ENCODE results near the gene CAMKK2. TPM values are rescaled to one million over a fixed set of nuclear protein-coding genes. Genes with fewer than 3 reads are reported as not detected.
"Not testable (repeated sequence)": the region's sequence is repeated elsewhere in the genome, so short reads cannot be mapped to it uniquely, and the experiment has no call there.

Gene CAMKK2
- total RNA-seq, 1 donor from 2014 or later, result 36.9 TPM

GRCh38 chr12:121261398-121261797, 35.1 kb downstream of the CAMKK2 start:
- peaks cover 44 to 51% of the 10 kb centered on the region in 2 donors for H3K36me3 ChIP-seq
- H3K27ac ChIP-seq, result no peak overlapping the region
- no peak overlapping the region for H3K4me3 ChIP-seq
- TF ChIP-seq, protein P1, sequence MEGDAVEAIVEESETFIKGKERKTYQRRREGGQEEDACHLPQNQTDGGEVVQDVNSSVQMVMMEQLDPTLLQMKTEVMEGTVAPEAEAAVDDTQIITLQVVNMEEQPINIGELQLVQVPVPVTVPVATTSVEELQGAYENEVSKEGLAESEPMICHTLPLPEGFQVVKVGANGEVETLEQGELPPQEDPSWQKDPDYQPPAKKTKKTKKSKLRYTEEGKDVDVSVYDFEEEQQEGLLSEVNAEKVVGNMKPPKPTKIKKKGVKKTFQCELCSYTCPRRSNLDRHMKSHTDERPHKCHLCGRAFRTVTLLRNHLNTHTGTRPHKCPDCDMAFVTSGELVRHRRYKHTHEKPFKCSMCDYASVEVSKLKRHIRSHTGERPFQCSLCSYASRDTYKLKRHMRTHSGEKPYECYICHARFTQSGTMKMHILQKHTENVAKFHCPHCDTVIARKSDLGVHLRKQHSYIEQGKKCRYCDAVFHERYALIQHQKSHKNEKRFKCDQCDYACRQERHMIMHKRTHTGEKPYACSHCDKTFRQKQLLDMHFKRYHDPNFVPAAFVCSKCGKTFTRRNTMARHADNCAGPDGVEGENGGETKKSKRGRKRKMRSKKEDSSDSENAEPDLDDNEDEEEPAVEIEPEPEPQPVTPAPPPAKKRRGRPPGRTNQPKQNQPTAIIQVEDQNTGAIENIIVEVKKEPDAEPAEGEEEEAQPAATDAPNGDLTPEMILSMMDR (IDR thresholded peaks at IDR 0.05), result no peak
- no peaks in the 10 kb centered on the region for H3K9me3 ChIP-seq
- no peak for DNase-seq (ENCODE audit: low spot score in 2 of 2)
- no peaks in the 10 kb centered on the region for H3K4me1 ChIP-seq
- H3K27me3 ChIP-seq, result no peaks in the 10 kb centered on the region
- intact Hi-C loops (cut with DNase I), result no loop called here

GRCh38 chr12:121260091-121260490, 36.4 kb downstream of the CAMKK2 start:
- peaks cover 39 to 50% of the 10 kb centered on the region in 2 donors for H3K36me3 ChIP-seq
- intact Hi-C loops (cut with DNase I), result no loop called here

DNA sequence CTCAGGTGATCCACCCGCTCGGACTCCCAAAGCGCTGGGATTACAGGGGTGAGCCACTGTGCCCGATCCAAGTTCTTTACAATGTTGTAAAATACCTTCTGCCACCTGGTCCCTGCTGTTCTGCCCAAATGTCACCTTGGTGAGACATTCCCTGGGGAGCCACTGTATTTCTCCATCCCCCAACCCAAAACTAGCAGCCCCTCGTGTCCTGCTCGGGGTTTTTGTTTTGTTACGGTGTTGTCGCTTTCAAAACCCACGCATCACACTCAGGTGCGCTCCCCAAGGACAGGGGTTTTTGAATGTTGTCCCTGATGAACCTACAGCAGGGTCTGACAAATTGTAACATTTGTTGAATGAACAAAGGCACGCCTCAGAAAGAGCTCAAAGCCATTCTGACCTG, 37.4 kb downstream of the CAMKK2 start:
- no peak overlapping the region for H3K4me3 ChIP-seq
- H3K27me3 ChIP-seq, result no peaks in the 10 kb centered on the region
- H3K9me3 ChIP-seq, result no peaks in the 10 kb centered on the region
- no peaks in the 10 kb centered on the region for H3K4me1 ChIP-seq
- TF ChIP-seq, protein P1 (IDR thresholded peaks at IDR 0.05), result no peak
- H3K27ac ChIP-seq, result no peak overlapping the region
- no peak for DNase-seq (ENCODE audit: low spot score in 2 of 2)
- intact Hi-C loops (cut with DNase I), result no loop called here
- peaks cover 39 to 57% of the 10 kb centered on the region in 2 donors for H3K36me3 ChIP-seq

More at GRCh38 chr12:121260091-121260490, 36.4 kb downstream of the CAMKK2 start:
- H3K4me3 ChIP-seq, result no peak overlapping the region
- no peaks in the 10 kb centered on the region for H3K9me3 ChIP-seq
- TF ChIP-seq, protein P1 (IDR thresholded peaks at IDR 0.05), result no peak
- no peaks in the 10 kb centered on the region for H3K27me3 ChIP-seq
- H3K4me1 ChIP-seq, result no peaks in the 10 kb centered on the region
- no peak for DNase-seq (ENCODE audit: low spot score in 2 of 2)
- no peak overlapping the region for H3K27ac ChIP-seq

- H3K9me3 ChIP-seq; H3K4me3 ChIP-seq; H3K27ac ChIP-seq; H3K4me1 ChIP-seq; DNase-seq (ENCODE audit: low spot score in 2 of 2); intact Hi-C loops (cut with DNase I); H3K27me3 ChIP-seq: not testable (repeated sequence)
- peaks cover 44 to 57% of the 10 kb centered on the region in 2 donors for H3K36me3 ChIP-seq
Observed at GRCh38 chr12:121257704-121258449, 38.6 kb downstream of the CAMKK2 start.

- peaks cover 49 to 70% of the 10 kb centered on the region in 2 donors for H3K36me3 ChIP-seq
- H3K4me3 ChIP-seq, result no peak overlapping the region
- no peak overlapping the region for H3K27ac ChIP-seq
- H3K4me1 ChIP-seq, result no peaks in the 10 kb centered on the region
- H3K9me3 ChIP-seq, result no peaks in the 10 kb centered on the region
- intact Hi-C loops (cut with DNase I), result no loop called here
- no peaks in the 10 kb centered on the region for H3K27me3 ChIP-seq
- no peak for DNase-seq (ENCODE audit: low spot score in 2 of 2)
- TF ChIP-seq, protein P1 (IDR thresholded peaks at IDR 0.05), result no peak
Observed at GRCh38 chr12:121255433-121255832, 41.1 kb downstream of the CAMKK2 start.

GRCh38 chr12:121253638-121254335, 42.7 kb downstream of the CAMKK2 start:
- TF ChIP-seq, protein P1 (IDR thresholded peaks at IDR 0.05), result no peak
- H3K27me3 ChIP-seq, result no peaks in the 10 kb centered on the region
- no peaks in the 10 kb centered on the region for H3K9me3 ChIP-seq
- peaks cover 54 to 72% of the 10 kb centered on the region in 2 donors for H3K36me3 ChIP-seq
- H3K4me3 ChIP-seq, result no peak overlapping the region
- DNase-seq (ENCODE audit: low spot score in 2 of 2), result no peak
- no peaks in the 10 kb centered on the region for H3K4me1 ChIP-seq
- no peak overlapping the region for H3K27ac ChIP-seq
- intact Hi-C loops (cut with DNase I), result no loop called here
